ENCODE data around the gene SEC61B. TPM values are rescaled to one million over a fixed set of nuclear protein-coding genes. Genes with fewer than 3 reads are reported as not detected.

SEC61B gene
- total and polyA plus RNA-seq, 2 experiments from 2014 or later, result 133 to 602 TPM

DNA sequence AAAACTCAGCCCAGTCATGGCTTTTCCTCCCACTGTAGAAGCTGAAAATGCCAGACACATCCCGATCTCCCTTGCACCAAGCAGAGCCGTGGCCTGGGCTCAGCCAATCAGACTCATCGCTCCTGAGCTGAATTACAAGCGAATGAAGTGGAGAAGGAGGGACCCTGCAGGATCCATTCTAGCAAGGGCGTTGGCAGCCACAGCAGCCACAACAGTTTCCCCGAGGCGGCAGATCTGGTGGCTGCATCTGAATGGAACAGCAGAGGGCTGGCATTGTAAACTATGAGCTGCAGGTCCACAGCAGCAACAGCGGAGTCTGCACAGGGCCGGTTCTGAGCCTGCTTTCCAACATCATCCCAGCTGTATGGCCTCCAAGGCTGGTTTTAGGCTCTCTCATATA, 24.1 kb upstream of the SEC61B start:
- Mint-ChIP-seq H3K27me3 (ENCODE audit: insufficient read depth, low read depth, poor library complexity) (no peaks in the 10 kb centered on the region), H3K4me1 (peaks cover 8% of the 10 kb centered on the region; the same call in 2 of the 3 replicates), H3K36me3 (ENCODE audit: low read depth) (no peaks in the 10 kb centered on the region), H3K27ac (no peak overlapping the region), H3K9me3 (no peaks in the 10 kb centered on the region; the same call in 1 of the 3 replicates), H3K4me3 (no peak overlapping the region)
- Histone ChIP-seq H3F3A (replicated peaks; ENCODE audit: low read depth) (no peaks in the 10 kb centered on the region), H3K4me1 (ENCODE audit: insufficient read depth) (no peaks in the 10 kb centered on the region), H3K4me2 (no peak overlapping the region), H3K9me2 (ENCODE audit: insufficient read depth) (no peaks in the 10 kb centered on the region), H3K36me3 (ENCODE audit: insufficient read depth) (no peaks in the 10 kb centered on the region), H3K79me2 (replicated peaks; ENCODE audit: insufficient read depth) (no peaks in the 10 kb centered on the region), H3K4me3 (no peak overlapping the region), H4K20me1 (replicated peaks; ENCODE audit: insufficient read depth) (no peaks in the 10 kb centered on the region), H3K27me3 (ENCODE audit: insufficient read depth) (no peaks in the 10 kb centered on the region), H2AFZ (peak overlapping the region; percentile 76), H3K27ac (ENCODE audit: low read depth) (no peak overlapping the region)
- peak; percentile 32 for DNase-seq (ENCODE audit: low spot score)
- TF ChIP-seq EZH2 (IDR thresholded peaks at IDR 0.05; ENCODE audit: low read depth, unreplicated experiment) (no peak), ZNF114 (CRISPR knock-in tag; IDR thresholded peaks at IDR 0.05) (no peak), JUNB (IDR thresholded peaks at IDR 0.05; ENCODE audit: unreplicated experiment) (no peak), CREB1 (CRISPR knock-in tag; IDR thresholded peaks at IDR 0.05; ENCODE audit: low read depth) (no peak), POLR2AphosphoS5 (IDR thresholded peaks at IDR 0.05; ENCODE audit: low read depth) (no peak), ETS1 (IDR thresholded peaks at IDR 0.05) (no peak), ZNF331 (CRISPR knock-in tag; IDR thresholded peaks at IDR 0.05; ENCODE audit: low read depth) (no peak), EZH2phosphoT487 (IDR thresholded peaks at IDR 0.05; ENCODE audit: unreplicated experiment) (no peak), NANOG (IDR thresholded peaks at IDR 0.05; ENCODE audit: borderline replicate concordance) (no peak), STAT1 (IDR thresholded peaks at IDR 0.05; ENCODE audit: unreplicated experiment) (no peak)
- TF ChIP-seq, protein P1, sequence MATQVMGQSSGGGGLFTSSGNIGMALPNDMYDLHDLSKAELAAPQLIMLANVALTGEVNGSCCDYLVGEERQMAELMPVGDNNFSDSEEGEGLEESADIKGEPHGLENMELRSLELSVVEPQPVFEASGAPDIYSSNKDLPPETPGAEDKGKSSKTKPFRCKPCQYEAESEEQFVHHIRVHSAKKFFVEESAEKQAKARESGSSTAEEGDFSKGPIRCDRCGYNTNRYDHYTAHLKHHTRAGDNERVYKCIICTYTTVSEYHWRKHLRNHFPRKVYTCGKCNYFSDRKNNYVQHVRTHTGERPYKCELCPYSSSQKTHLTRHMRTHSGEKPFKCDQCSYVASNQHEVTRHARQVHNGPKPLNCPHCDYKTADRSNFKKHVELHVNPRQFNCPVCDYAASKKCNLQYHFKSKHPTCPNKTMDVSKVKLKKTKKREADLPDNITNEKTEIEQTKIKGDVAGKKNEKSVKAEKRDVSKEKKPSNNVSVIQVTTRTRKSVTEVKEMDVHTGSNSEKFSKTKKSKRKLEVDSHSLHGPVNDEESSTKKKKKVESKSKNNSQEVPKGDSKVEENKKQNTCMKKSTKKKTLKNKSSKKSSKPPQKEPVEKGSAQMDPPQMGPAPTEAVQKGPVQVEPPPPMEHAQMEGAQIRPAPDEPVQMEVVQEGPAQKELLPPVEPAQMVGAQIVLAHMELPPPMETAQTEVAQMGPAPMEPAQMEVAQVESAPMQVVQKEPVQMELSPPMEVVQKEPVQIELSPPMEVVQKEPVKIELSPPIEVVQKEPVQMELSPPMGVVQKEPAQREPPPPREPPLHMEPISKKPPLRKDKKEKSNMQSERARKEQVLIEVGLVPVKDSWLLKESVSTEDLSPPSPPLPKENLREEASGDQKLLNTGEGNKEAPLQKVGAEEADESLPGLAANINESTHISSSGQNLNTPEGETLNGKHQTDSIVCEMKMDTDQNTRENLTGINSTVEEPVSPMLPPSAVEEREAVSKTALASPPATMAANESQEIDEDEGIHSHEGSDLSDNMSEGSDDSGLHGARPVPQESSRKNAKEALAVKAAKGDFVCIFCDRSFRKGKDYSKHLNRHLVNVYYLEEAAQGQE (IDR thresholded peaks at IDR 0.05; ENCODE audit: unreplicated experiment), result no peak
- TF ChIP-seq, protein P2, sequence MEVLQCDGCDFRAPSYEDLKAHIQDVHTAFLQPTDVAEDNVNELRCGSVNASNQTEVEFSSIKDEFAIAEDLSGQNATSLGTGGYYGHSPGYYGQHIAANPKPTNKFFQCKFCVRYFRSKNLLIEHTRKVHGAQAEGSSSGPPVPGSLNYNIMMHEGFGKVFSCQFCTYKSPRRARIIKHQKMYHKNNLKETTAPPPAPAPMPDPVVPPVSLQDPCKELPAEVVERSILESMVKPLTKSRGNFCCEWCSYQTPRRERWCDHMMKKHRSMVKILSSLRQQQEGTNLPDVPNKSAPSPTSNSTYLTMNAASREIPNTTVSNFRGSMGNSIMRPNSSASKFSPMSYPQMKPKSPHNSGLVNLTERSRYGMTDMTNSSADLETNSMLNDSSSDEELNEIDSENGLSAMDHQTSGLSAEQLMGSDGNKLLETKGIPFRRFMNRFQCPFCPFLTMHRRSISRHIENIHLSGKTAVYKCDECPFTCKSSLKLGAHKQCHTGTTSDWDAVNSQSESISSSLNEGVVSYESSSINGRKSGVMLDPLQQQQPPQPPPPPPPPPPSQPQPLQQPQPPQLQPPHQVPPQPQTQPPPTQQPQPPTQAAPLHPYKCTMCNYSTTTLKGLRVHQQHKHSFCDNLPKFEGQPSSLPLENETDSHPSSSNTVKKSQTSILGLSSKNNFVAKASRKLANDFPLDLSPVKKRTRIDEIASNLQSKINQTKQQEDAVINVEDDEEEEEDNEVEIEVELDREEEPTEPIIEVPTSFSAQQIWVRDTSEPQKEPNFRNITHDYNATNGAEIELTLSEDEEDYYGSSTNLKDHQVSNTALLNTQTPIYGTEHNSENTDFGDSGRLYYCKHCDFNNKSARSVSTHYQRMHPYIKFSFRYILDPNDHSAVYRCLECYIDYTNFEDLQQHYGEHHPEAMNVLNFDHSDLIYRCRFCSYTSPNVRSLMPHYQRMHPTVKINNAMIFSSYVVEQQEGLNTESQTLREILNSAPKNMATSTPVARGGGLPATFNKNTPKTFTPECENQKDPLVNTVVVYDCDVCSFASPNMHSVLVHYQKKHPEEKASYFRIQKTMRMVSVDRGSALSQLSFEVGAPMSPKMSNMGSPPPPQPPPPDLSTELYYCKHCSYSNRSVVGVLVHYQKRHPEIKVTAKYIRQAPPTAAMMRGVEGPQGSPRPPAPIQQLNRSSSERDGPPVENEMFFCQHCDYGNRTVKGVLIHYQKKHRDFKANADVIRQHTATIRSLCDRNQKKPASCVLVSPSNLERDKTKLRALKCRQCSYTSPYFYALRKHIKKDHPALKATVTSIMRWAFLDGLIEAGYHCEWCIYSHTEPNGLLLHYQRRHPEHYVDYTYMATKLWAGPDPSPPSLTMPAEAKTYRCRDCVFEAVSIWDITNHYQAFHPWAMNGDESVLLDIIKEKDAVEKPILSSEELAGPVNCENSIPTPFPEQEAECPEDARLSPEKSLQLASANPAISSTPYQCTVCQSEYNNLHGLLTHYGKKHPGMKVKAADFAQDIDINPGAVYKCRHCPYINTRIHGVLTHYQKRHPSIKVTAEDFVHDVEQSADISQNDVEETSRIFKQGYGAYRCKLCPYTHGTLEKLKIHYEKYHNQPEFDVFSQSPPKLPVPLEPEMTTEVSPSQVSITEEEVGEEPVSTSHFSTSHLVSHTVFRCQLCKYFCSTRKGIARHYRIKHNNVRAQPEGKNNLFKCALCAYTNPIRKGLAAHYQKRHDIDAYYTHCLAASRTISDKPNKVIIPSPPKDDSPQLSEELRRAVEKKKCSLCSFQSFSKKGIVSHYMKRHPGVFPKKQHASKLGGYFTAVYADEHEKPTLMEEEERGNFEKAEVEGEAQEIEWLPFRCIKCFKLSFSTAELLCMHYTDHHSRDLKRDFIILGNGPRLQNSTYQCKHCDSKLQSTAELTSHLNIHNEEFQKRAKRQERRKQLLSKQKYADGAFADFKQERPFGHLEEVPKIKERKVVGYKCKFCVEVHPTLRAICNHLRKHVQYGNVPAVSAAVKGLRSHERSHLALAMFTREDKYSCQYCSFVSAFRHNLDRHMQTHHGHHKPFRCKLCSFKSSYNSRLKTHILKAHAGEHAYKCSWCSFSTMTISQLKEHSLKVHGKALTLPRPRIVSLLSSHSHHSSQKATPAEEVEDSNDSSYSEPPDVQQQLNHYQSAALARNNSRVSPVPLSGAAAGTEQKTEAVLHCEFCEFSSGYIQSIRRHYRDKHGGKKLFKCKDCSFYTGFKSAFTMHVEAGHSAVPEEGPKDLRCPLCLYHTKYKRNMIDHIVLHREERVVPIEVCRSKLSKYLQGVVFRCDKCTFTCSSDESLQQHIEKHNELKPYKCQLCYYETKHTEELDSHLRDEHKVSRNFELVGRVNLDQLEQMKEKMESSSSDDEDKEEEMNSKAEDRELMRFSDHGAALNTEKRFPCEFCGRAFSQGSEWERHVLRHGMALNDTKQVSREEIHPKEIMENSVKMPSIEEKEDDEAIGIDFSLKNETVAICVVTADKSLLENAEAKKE (CRISPR knock-in tag; IDR thresholded peaks at IDR 0.05), result no peak
- ATAC-seq, result peak; percentile 85
